Nucleus accumbens (tissue), 56 donors: ENCODE data around the gene COL5A1.
A peak's percentile ranks its signal among the peaks of the same experiment; 100 is the strongest.

ENCODE experiments used
- DNase-seq, 56 donors: peaks; one replicate each; lab custom pipeline; 2025; lab: John Stamatoyannopoulos, UW

The COL5A1 gene

GRCh38 chr9:134722120-134722701 lies 80.6 kb downstream of the COL5A1 start:
- DNase-seq: no peak

- no peak for DNase-seq
These were observed 81.4 kb downstream of the COL5A1 start for GRCh38 chr9:134723037-134723436.

- no peak for DNase-seq
These were observed 82.0 kb downstream of the COL5A1 start for GRCh38 chr9:134723491-134724190.

GRCh38 chr9:134724202-134724911 lies 82.8 kb downstream of the COL5A1 start:
- DNase-seq: no peak

- no peak for DNase-seq
These were observed 83.5 kb downstream of the COL5A1 start for GRCh38 chr9:134724912-134725604.

GRCh38 chr9:134725605-134725940 lies 84.0 kb downstream of the COL5A1 start:
- DNase-seq: no peak

- no peak for DNase-seq
These were observed 84.6 kb downstream of the COL5A1 start for GRCh38 chr9:134726026-134726721.

GRCh38 chr9:134726722-134727034 lies 85.1 kb downstream of the COL5A1 start:
- no peak for DNase-seq

- no peak for DNase-seq
These were observed 86.6 kb downstream of the COL5A1 start for GRCh38 chr9:134728021-134728795.

GRCh38 chr9:134728801-134729495 lies 87.3 kb downstream of the COL5A1 start:
- DNase-seq: no peak

- DNase-seq: no peak
These were observed 88.6 kb downstream of the COL5A1 start for GRCh38 chr9:134730011-134730760.

- DNase-seq: peak in 1 of 56 donors; percentile 19
These were observed 89.3 kb downstream of the COL5A1 start for GRCh38 chr9:134730761-134731496.

GRCh38 chr9:134731497-134732391 lies 90.1 kb downstream of the COL5A1 start:
- no peak for DNase-seq

- DNase-seq: no peak
These were observed 90.9 kb downstream of the COL5A1 start for GRCh38 chr9:134732392-134733110.

GRCh38 chr9:134733480-134734232 lies 92.1 kb downstream of the COL5A1 start:
- no peak for DNase-seq

GRCh38 chr9:134734270-134734669 lies 92.7 kb downstream of the COL5A1 start:
- DNase-seq: peak in 1 of 56 donors; percentile 9
